Stomach (tissue), 9 donors: ENCODE data around the gene TTLL8. TPM values are rescaled to one million over a fixed set of nuclear protein-coding genes. Genes with fewer than 3 reads are reported as not detected.

Experiments used
- DNase-seq, 2 donors: peaks; one replicate each; pipeline versions ENCODE4 v3.0.0 to v3.0.0-alpha.2; 2013 to 2019
- H3K27ac ChIP-seq, 5 donors: fragments of 200-600 bp in 4 of 5; sonication (generic) in 4 of 5; one replicate each; pipeline ENCODE4 v1.5.1; 2013 to 2019; ENCODE audit warnings: mild to moderate bottlenecking in 1 of 5, moderate library complexity in 1 of 5
- H3K27me3 ChIP-seq, 3 donors: fragments of 200-600 bp; sonication (generic); one replicate each; pipeline ENCODE4 v1.5.1; 2017 to 2019; ENCODE audit warnings: mixed run types in 1 of 3
- H3K36me3 ChIP-seq, 4 donors: fragments of 200-600 bp; sonication (generic); 1 replicate in 3 of 4; 2 replicates in 1 of 4; pipeline ENCODE4 v1.5.1; 2016 to 2019
- H3K4me1 ChIP-seq, 4 donors: fragments of 200-600 bp; sonication (generic); one replicate each; pipeline ENCODE4 v1.5.1; 2016 to 2019
- H3K4me3 ChIP-seq, 4 donors: fragments of 200-600 bp; sonication (generic) in 3 of 4; one replicate each; pipeline ENCODE4 v1.5.1; 2016 to 2019; ENCODE audit warnings: mild to moderate bottlenecking in 1 of 4
- H3K9me3 ChIP-seq, 4 donors: fragments of 200-600 bp; sonication (generic); one replicate each; pipeline ENCODE4 v1.5.1; 2016 to 2019
- EP300 ChIP-seq: sonication (generic); formaldehyde crosslinking; IDR thresholded peaks from one replicate; pipeline ENCODE4 v1.6.1; 2017; ENCODE audit warnings: antibody characterized with exemption
- POLR2A ChIP-seq, 4 donors: fragments of 450-650 bp; IDR thresholded peaks; one replicate each; pipeline ENCODE4 v1.6.1; 2016; ENCODE audit warnings: antibody characterized with exemption in 4 of 4, control low read depth in 2 of 4, mild to moderate bottlenecking in 1 of 4, moderate library complexity in 1 of 4
- POLR2AphosphoS5 ChIP-seq, 3 donors: sonication (generic); formaldehyde crosslinking; IDR thresholded peaks; one replicate each; pipeline ENCODE4 v1.6.1; 2016; ENCODE audit warnings: antibody characterized with exemption in 3 of 3
- WGBS, 5 donors: extraction: QIAGEN DNeasy Blood & Tissue Kit in 3 of 5; methylation state at CpG; one replicate each; pipeline versions ENCODE4 v1.1.5 to v1.1.7; 2013 to 2018; 5-methylcytosine and 5-hydroxymethylcytosine counted together
- intact Hi-C: fragments of 100-400 bp; cut with DNase I; formaldehyde crosslinking; loops from one replicate; pipeline ENCODE4 v1.15.1; 2023; ENCODE audit warnings: low total_unique reads
- polyA plus RNA-seq, 3 donors: library from polyadenylated mRNA; stranded (reverse); fragments of 200-250 nt; gene quantifications; one replicate each; pipeline ENCODE4 v1.2.3, GENCODE V29; 2013
- total RNA-seq, 5 donors: library from RNA; depleted of rRNA; stranded (reverse); fragments of >200 nt; gene quantifications; one replicate each; pipeline versions ENCODE4 v1.1.0 to v1.2.3, GENCODE V29; 2014 to 2016
- TF ChIP-seq, protein P1 (sequence below), 7 experiments: fragments of 450-650 bp in 4 of 7; fragments of 200-600 bp in 3 of 7; sonication (generic) in 3 of 7; IDR thresholded peaks; one replicate each; pipeline ENCODE4 v1.5.1; 2016 to 2019; ENCODE audit warnings: antibody characterized with exemption in 7 of 7, control low read depth in 2 of 7, mild to moderate bottlenecking in 1 of 7
- donor health status: healthy with polysubstance abuse.
- donor health status: Bipolar disorder and iron deficiency.
- donor health status: healthy.

TTLL8 gene
- total and polyA plus RNA-seq, 8 donors: not detected

DNA sequence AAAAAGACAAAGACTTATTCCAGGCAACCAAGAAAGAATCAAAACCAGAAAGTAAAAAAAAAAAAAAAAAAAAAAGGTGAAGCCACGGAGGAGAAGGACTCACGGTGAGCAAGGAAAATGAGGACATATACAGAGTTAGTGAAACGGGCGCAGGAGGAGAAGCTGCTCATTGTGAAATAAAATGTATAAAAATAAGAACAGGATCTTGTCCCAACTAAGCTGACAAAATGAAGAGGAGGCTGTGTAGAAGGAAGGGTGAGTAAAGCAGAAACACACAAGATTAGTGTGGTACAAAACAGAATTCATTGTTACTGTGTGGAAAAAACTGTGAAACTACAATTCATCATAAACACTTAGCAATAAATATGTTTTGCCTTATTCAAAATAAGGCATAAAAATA is 53.2 kb downstream of the TTLL8 start:
- 65 to 74% (median 70%) methylated on average over 4 of the region's 4 CpGs for WGBS, 5 donors
- Histone ChIP-seq H3K4me3 (no peak overlapping the region), H3K36me3 (no peaks in the 10 kb centered on the region), H3K4me1 (peaks cover 21 to 43% (median 34%) of the 10 kb centered on the region in 4 donors), H3K9me3 (no peaks in the 10 kb centered on the region), H3K27ac (peak overlapping the region in 1 of 5 donors; percentile 84), H3K27me3 (peaks cover 0 to 28% (median 8%) of the 10 kb centered on the region in 3 donors)
- intact Hi-C loops: no loop called here
- TF ChIP-seq POLR2A (IDR thresholded peaks at IDR 0.05): no peak
- TF ChIP-seq POLR2AphosphoS5 (IDR thresholded peaks at IDR 0.05): no peak
- TF ChIP-seq, protein P1, sequence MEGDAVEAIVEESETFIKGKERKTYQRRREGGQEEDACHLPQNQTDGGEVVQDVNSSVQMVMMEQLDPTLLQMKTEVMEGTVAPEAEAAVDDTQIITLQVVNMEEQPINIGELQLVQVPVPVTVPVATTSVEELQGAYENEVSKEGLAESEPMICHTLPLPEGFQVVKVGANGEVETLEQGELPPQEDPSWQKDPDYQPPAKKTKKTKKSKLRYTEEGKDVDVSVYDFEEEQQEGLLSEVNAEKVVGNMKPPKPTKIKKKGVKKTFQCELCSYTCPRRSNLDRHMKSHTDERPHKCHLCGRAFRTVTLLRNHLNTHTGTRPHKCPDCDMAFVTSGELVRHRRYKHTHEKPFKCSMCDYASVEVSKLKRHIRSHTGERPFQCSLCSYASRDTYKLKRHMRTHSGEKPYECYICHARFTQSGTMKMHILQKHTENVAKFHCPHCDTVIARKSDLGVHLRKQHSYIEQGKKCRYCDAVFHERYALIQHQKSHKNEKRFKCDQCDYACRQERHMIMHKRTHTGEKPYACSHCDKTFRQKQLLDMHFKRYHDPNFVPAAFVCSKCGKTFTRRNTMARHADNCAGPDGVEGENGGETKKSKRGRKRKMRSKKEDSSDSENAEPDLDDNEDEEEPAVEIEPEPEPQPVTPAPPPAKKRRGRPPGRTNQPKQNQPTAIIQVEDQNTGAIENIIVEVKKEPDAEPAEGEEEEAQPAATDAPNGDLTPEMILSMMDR (IDR thresholded peaks at IDR 0.05): no peak
- no peak for TF ChIP-seq EP300
- DNase-seq: no peak

DNA sequence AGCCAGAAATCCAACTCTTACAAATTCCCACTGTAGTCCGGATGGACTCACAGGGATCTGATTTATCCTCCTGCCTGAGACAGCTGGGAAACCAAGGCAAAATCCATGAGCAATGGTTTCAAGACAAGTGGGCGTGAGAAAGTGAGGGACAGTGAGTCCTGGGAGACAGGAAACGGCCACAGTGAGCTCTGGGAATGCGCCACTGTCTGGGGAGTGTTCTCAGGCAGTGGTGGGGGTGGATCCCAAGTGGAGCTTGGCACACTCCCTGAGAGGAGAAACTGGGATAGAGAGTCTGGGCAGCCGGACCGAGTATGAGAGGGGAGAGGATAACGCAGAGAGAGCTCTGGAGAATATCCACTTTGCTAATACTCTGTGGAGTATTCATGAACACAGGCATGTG is 55.3 kb downstream of the TTLL8 start:
- H3K4me3 ChIP-seq: no peak overlapping the region
- no peak overlapping the region for H3K27ac ChIP-seq
- H3K27me3 ChIP-seq: peaks cover 0 to 38% (median 13%) of the 10 kb centered on the region in 3 donors
- peaks cover 15 to 43% (median 33%) of the 10 kb centered on the region in 4 donors for H3K4me1 ChIP-seq
- DNase-seq: peak in 1 of 2 donors; percentile 13
- TF ChIP-seq POLR2A (IDR thresholded peaks at IDR 0.05) (no peak), POLR2AphosphoS5 (IDR thresholded peaks at IDR 0.05) (no peak), EP300 (no peak)
- TF ChIP-seq, protein P1 (IDR thresholded peaks at IDR 0.05): no peak
- no peaks in the 10 kb centered on the region for H3K9me3 ChIP-seq
- no peaks in the 10 kb centered on the region for H3K36me3 ChIP-seq
- intact Hi-C loops: no loop called here
- WGBS, 5 donors: 65 to 74% (median 70%) methylated on average over 7 of the region's 7 CpGs

DNA sequence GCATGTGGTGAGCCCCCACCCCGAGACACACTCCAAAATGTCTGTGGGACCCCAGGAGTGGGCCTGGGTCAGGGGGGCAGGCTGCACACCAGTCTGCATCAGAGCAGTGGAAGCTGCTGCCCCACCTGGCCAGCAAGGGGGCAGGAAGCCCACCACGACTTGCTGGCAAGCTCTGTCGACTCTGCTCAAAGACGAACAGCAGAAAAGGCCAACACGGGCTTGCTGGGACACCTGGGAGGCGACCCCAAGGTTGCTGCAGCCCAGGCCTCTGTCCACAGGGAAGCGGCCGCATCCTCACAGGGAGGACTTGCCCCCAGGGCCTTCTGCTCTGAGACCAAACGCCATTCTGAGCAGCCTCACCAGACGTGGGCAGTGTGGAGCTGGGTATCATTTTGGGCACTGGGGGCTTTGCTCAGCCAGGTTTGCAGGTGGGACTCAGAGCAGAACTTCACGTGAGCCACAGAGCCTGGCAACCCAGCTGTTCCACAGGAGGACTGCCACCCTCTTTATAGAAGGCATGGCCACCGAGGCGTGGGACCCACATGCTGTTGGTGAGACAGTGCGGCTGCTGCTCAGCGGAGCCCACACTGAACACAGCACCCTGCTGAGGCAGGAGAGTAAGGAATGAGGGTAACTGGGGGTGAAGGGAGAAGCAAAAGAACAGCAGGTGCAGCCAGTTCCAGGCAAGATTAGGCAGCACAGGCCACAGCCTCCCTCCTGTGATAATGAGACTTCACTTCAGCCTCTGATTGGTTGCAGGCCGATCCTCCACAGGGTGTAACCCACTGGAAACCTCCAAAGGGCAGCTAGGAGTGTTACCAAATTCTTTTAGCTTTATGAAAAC is 56.5 kb downstream of the TTLL8 start:
- peak in 1 of 2 donors; percentile 26 for DNase-seq
- no peak for TF ChIP-seq EP300
- no peak for TF ChIP-seq POLR2A (IDR thresholded peaks at IDR 0.05)
- no peak for TF ChIP-seq POLR2AphosphoS5 (IDR thresholded peaks at IDR 0.05)
- TF ChIP-seq, protein P1 (IDR thresholded peaks at IDR 0.05): no peak
- Histone ChIP-seq H3K27ac (peak overlapping the region; percentile 3 to 29 (median 11)), H3K27me3 (peaks cover 0 to 45% (median 13%) of the 10 kb centered on the region in 3 donors), H3K4me3 (no peak overlapping the region), H3K4me1 (peaks cover 14 to 44% (median 36%) of the 10 kb centered on the region in 4 donors), H3K36me3 (no peaks in the 10 kb centered on the region), H3K9me3 (no peaks in the 10 kb centered on the region)
- 58 to 70% (median 65%) methylated on average over 12 to 16 of the region's 16 CpGs for WGBS, 5 donors
- intact Hi-C loops: no loop called here

DNA sequence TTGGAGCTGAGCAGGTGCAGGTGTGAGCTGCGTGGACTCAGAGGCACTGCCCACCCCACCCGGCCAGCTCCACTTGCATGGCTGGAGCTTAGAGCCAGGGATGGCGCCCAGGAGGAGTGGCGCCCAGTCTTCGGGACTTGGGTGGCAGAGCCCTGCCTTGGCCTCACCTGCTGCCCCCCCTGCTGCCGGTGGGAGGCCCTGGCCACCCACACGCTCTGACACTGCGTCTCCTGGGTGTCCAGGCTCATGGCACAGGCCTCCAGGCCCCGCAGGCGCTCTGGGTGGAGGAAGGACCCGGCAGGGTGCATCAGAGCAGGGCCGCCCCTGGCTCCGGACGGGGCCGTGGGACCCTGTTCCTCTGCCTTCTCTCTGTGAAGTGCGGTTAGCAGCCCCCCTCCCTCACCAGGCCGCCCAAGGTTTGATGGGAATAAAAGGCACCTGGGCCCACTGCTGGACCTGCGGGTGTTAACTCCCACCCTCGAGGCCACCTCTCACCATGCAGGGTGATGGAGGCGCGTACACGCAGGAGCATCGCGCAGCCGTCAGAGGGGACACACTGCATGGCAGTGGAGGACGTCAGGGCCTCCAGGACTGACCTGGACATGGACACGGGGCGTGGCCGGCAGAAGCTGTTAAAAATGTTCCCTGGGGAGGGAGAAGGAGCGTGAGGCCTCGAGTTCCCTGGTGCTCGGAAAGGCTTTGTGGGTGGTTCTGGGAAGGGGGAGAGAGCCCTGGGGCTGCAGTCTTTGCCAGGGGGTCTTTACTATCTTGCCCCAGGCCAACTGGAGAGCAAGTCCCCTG is 57.3 kb downstream of the TTLL8 start:
- intact Hi-C loops: no loop called here
- Histone ChIP-seq H3K27me3 (peaks cover 0 to 45% (median 13%) of the 10 kb centered on the region in 3 donors), H3K9me3 (no peaks in the 10 kb centered on the region), H3K4me3 (no peak overlapping the region), H3K27ac (peak overlapping the region in 1 of 5 donors; percentile 11), H3K4me1 (peaks cover 16 to 50% (median 35%) of the 10 kb centered on the region in 4 donors), H3K36me3 (no peaks in the 10 kb centered on the region)
- peak in 1 of 2 donors; percentile 21 for DNase-seq
- WGBS, 5 donors: 87 to 92% (median 90%) methylated on average over 24 to 32 of the region's 32 CpGs
- TF ChIP-seq POLR2A (IDR thresholded peaks at IDR 0.05) (no peak), POLR2AphosphoS5 (IDR thresholded peaks at IDR 0.05) (no peak), EP300 (no peak)
- TF ChIP-seq, protein P1 (IDR thresholded peaks at IDR 0.05): no peak
